Endometrial microvascular endothelial cells (primary cell): Measurements from ENCODE around the gene CD164. TPM values are rescaled to one million over a fixed set of nuclear protein-coding genes. Genes with fewer than 3 reads are reported as not detected.

Source experiments
- in situ Hi-C: cut with HindIII; loops from 2 replicates; pipeline ENCODE4 v1.10.0; 2017; ENCODE audit warnings: low sequenced_read_pairs, low pct_unique_long_range_greater_than_20kb; ENCODE audit errors: inconsistent ontology term
- total RNA-seq: library from RNA; depleted of rRNA; stranded (reverse); fragments of >200 nt; gene quantifications from one replicate; pipeline ENCODE4 v1.2.3, GENCODE V29; 2015; ENCODE audit errors: inconsistent ontology term

Gene CD164
- total RNA-seq, 1 donor from 2014 or later: 177 TPM

GRCh38 chr6:109326351-109326750 lies 55.9 kb downstream of the CD164 start:
- in situ Hi-C loops: no loop called here

DNA sequence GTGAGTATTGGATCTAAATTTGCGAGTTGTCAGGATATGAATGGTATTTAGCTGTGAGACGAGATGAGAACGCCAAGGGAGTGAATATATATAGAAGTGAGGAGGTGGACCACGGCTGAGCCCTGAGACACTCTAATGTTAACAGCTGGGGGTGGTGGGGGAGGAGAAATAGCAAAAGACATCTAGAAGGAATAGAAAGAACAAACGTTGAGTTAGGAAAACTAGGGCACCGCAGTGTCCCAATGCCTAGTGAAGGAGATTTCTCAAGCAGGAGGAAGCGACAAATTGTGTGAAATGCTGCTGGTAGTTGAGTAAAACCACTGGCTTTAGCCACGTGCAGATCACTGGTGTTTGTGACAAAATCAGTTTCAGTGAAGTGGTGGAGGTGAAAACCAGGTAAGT lies 56.9 kb downstream of the CD164 start:
- in situ Hi-C loops: no loop called here

GRCh38 chr6:109323241-109323640 lies 59.0 kb downstream of the CD164 start:
- in situ Hi-C loops: no loop called here

- in situ Hi-C loops: no loop called here
Observed at GRCh38 chr6:109322825-109323224, 59.4 kb downstream of the CD164 start.

GRCh38 chr6:109321752-109322151 lies 60.5 kb downstream of the CD164 start:
- in situ Hi-C loops: no loop called here

DNA sequence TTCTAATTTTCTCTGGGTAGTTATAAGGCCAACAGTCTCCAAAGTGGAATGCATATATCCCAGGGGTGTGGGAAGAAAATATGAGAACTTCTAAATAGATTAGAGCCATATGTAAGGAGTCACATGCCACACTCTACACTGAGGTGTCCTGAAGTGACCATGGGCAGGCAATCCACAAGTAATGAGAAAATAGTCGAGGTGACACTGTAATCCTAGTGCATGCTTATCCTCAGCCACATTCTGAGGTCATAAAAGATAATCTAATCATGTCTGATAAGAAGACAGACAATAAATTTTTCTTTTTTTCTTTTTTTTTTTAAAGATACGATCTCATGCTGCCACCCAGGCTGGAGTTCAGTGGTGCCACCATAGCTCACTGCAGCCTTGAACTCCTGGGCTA lies 62.2 kb downstream of the CD164 start:
- in situ Hi-C loops: no loop called here

DNA sequence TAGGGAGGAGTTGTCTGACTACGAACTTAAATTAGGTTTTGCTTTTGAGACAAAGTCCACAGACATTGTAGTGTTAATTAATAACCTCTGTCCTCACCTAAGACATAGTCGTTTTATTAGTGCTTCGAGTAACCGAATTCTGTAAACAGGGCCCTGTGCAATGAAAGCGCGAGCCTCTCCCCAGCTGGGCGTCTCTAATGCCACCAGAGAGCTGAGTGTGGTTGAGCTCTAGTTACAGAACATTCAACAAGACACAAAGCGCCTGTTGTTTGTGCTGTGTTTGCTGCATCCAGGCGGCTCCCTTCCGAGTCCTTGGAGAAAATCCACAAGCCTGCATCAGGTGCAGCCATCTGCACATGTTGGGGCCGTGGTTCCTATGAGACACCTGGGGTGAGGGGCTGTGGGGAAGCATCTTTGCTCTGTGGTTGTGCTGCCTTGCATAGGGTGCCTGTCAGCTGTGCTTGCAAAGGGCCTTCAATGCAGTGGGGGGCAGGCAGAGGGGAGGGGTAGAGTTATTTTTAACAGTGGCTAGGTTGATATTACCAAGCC lies 63.9 kb downstream of the CD164 start:
- in situ Hi-C loops: no loop called here

DNA sequence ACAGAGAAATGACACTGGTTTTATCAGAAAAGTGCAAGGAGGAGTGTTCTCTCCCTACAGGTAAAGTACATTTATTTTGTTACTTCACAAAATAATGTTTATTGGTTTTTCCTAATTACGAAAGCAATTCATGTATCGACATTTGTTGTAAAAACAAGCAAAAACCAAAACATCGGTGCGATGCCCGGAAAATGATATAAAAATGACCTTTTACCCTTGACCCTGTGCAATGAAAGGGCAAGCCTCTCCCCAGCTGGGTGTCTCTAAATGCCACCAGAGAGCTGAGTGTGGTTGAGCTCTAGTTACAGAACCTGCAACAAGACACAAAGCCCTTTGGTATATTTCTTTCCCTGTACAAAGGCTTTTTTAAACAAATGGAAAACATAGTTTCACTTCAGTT lies 65.4 kb downstream of the CD164 start:
- in situ Hi-C loops: no loop called here

Other genes with a start within 250 kb of the CD164 start
- not detected for gene PPIL6, start 58.2 kb upstream of the CD164 start, total RNA-seq
- 11.8 TPM for gene SMPD2, start 58.3 kb upstream of the CD164 start, total RNA-seq
- gene MICAL1, start 73.3 kb upstream of the CD164 start, total RNA-seq: 18.0 TPM
- 4.5 TPM for gene ZBTB24, start 100.8 kb upstream of the CD164 start, total RNA-seq